Ovary (tissue), 9 donors: Measurements from ENCODE around the gene VSTM5. TPM values are rescaled to one million over a fixed set of nuclear protein-coding genes. Genes with fewer than 3 reads are reported as not detected.
"Not testable (repeated sequence)": the region's sequence is repeated elsewhere in the genome, so short reads cannot be mapped to it uniquely, and the experiment has no call there.

Source experiments
- DNase-seq, 5 donors: peaks; one replicate each; pipeline ENCODE4 v3.0.0-alpha.2; 2019 to 2020
- H3K27ac ChIP-seq, 2 donors: fragments of 200-600 bp; one replicate each; pipeline versions ENCODE4 v1.5.1 to v1.8.0; 2019 to 2022
- H3K27me3 ChIP-seq: fragments of 200-600 bp; one replicate; pipeline ENCODE4 v1.8.0; 2022
- H3K36me3 ChIP-seq: fragments of 200-600 bp; sonication (generic); one replicate; pipeline ENCODE4 v1.5.1; 2019
- H3K4me1 ChIP-seq: one replicate; pipeline ENCODE4 v1.8.1; 2013; ENCODE audit warnings: mild to moderate bottlenecking, moderate library complexity; ENCODE audit not compliant: insufficient read depth
- H3K4me3 ChIP-seq: fragments of 200-600 bp; sonication (generic); one replicate; pipeline ENCODE4 v1.5.1; 2017
- H3K9me3 ChIP-seq, 2 donors: fragments of 200-600 bp in 1 of 2; sonication (generic) in 1 of 2; one replicate each; pipeline versions ENCODE4 v1.5.1 to v1.8.1; 2013 to 2019; ENCODE audit warnings: mild to moderate bottlenecking in 1 of 2, moderate library complexity in 1 of 2
- CTCF ChIP-seq, 3 donors: fragments of 450-650 bp in 2 of 3; fragments of 200-600 bp in 1 of 3; IDR thresholded peaks; one replicate each; pipeline versions ENCODE4 v1.5.1 to v1.8.0; 2016 to 2022; ENCODE audit warnings: antibody characterized with exemption in 3 of 3, mild to moderate bottlenecking in 1 of 3
- EP300 ChIP-seq: sonication (generic); formaldehyde crosslinking; IDR thresholded peaks from one replicate; pipeline ENCODE4 v1.6.1; 2017; ENCODE audit warnings: antibody characterized with exemption
- POLR2A ChIP-seq: fragments of 450-650 bp; IDR thresholded peaks from one replicate; pipeline ENCODE4 v1.6.1; 2017; ENCODE audit warnings: antibody characterized with exemption, mild to moderate bottlenecking, moderate library complexity
- WGBS, 3 donors: extraction: QIAGEN DNeasy Blood & Tissue Kit in 1 of 3; methylation state at CpG; one replicate each; pipeline versions ENCODE4 v1.1.5 to v1.1.7; 2013 to 2017; 5-methylcytosine and 5-hydroxymethylcytosine counted together
- intact Hi-C, 4 donors: fragments of 100-400 bp; cut with DNase I; formaldehyde crosslinking; loops; one replicate each; pipeline versions ENCODE4 v1.11.0 to v1.15.1; 2022 to 2023
- polyA plus RNA-seq, 2 donors: library from polyadenylated mRNA; stranded (reverse); fragments of 200-250 nt in 1 of 2; fragments of 350-450 nt in 1 of 2; fragmentation: Illumina TruSeq in 1 of 2; extraction: RNeasy Lipid Tissue Mini Kit (QIAGEN cat#74804) in 1 of 2; gene quantifications; one replicate each; pipeline ENCODE4 v1.2.3, GENCODE V29; 2013 to 2014
- total RNA-seq, 7 donors: library from RNA; depleted of rRNA in 2 of 7; stranded (reverse); fragments of >200 nt in 2 of 7; fragmentation: NEBNext Ultra II Directional in 3 of 7; extraction: Animal tissue kit (Norgen Biotek cat#: 25700) in 3 of 7; gene quantifications; one replicate each; pipeline versions ENCODE4 v1.1.0 to v1.2.4, GENCODE V29; 2016 to 2023
- donor health status: DM: no; HTN: no; CAD: no; lungs with moderate emphysema.
- donor health status: DM: no; HTN: no; CAD: no.
- donor health status: Bipolar disorder and iron deficiency.
- donor health status: DM: yes; HTN: yes; CAD: no.
- donor health status: DM: no; HTN: no; CAD: no.
- donor health status: DM: yes; HTN: yes; CAD: no.

VSTM5 gene
- total and polyA plus RNA-seq, 9 donors, result 0.11 to 0.87 (median 0.25) TPM; not detected in 3

- Histone ChIP-seq H3K36me3 (no peaks in the 10 kb centered on the region), H3K27ac (no peak overlapping the region), H3K4me1 (no peaks in the 10 kb centered on the region), H3K27me3 (no peaks in the 10 kb centered on the region), H3K9me3 (no peaks in the 10 kb centered on the region), H3K4me3 (no peak overlapping the region)
- TF ChIP-seq CTCF (IDR thresholded peaks at IDR 0.05), result no peak
- TF ChIP-seq EP300, result no peak
- no peak for TF ChIP-seq POLR2A
- 68 to 71% (median 69%) methylated on average over 3 of the region's 3 CpGs for WGBS, 3 donors
- intact Hi-C loops, result no loop called here
- no peak for DNase-seq
Observed at GRCh38 chr11:93875637-93876036, 25.2 kb upstream of the VSTM5 start.

GRCh38 chr11:93871526-93871925 is 21.1 kb upstream of the VSTM5 start:
- no peaks in the 10 kb centered on the region for H3K36me3 ChIP-seq
- TF ChIP-seq CTCF (IDR thresholded peaks at IDR 0.05) (no peak), POLR2A (no peak), EP300 (no peak)

GRCh38 chr11:93870616-93871015 is 20.2 kb upstream of the VSTM5 start:
- Histone ChIP-seq H3K36me3 (no peaks in the 10 kb centered on the region), H3K4me3 (no peak overlapping the region), H3K27ac (no peak overlapping the region), H3K9me3 (no peaks in the 10 kb centered on the region), H3K27me3 (no peaks in the 10 kb centered on the region), H3K4me1 (no peaks in the 10 kb centered on the region)
- intact Hi-C loops, result no loop called here
- 79 to 87% (median 86%) methylated on average over 3 of the region's 3 CpGs for WGBS, 3 donors
- TF ChIP-seq CTCF (IDR thresholded peaks at IDR 0.05) (no peak), EP300 (no peak), POLR2A (no peak)
- no peak for DNase-seq

More at GRCh38 chr11:93871526-93871925, 21.1 kb upstream of the VSTM5 start:
- no peaks in the 10 kb centered on the region for H3K4me1 ChIP-seq
- DNase-seq, result no peak
- H3K9me3 ChIP-seq, result no peaks in the 10 kb centered on the region
- intact Hi-C loops, result no loop called here
- H3K4me3 ChIP-seq, result no peak overlapping the region
- no peak overlapping the region for H3K27ac ChIP-seq
- no peaks in the 10 kb centered on the region for H3K27me3 ChIP-seq

- Histone ChIP-seq H3K9me3 (no peaks in the 10 kb centered on the region), H3K27ac (no peak overlapping the region), H3K36me3 (no peaks in the 10 kb centered on the region), H3K4me3 (no peak overlapping the region), H3K4me1 (no peaks in the 10 kb centered on the region), H3K27me3 (no peaks in the 10 kb centered on the region)
- no peak for DNase-seq
- 81 to 85% (median 81%) methylated on average over 7 of the region's 7 CpGs for WGBS, 3 donors
- TF ChIP-seq POLR2A (no peak), CTCF (IDR thresholded peaks at IDR 0.05) (no peak), EP300 (no peak)
- intact Hi-C loops, result no loop called here
Observed at GRCh38 chr11:93869830-93870229, 19.4 kb upstream of the VSTM5 start.

- H3K4me3 ChIP-seq, H3K27me3 ChIP-seq, H3K36me3 ChIP-seq, H3K9me3 ChIP-seq, H3K27ac ChIP-seq, intact Hi-C loops, H3K4me1 ChIP-seq, DNase-seq: not testable (repeated sequence)
- 79 to 86% (median 81%) methylated on average over 2 of the region's 2 CpGs for WGBS, 3 donors
Observed at GRCh38 chr11:93868404-93868803, 18.0 kb upstream of the VSTM5 start.
